Right lobe of liver (tissue), 4 donors: ENCODE data around the gene POTEH.
"Not testable (repeated sequence)": the region's sequence is repeated elsewhere in the genome, so short reads cannot be mapped to it uniquely, and the experiment has no call there.

Experiments used
- CTCF ChIP-seq, 4 donors: fragments of 200-600 bp in 3 of 4; fragments of 450-650 bp in 1 of 4; IDR thresholded peaks; one replicate each; pipeline versions ENCODE4 v1.5.1 to v1.8.0; 2016 to 2022; ENCODE audit warnings: antibody characterized with exemption in 4 of 4, mild to moderate bottlenecking in 2 of 4
- POLR2A ChIP-seq: fragments of 450-650 bp; IDR thresholded peaks from one replicate; pipeline ENCODE4 v1.6.1; 2017; ENCODE audit warnings: antibody characterized with exemption, mild to moderate bottlenecking
- donor health status: DM: no; HTN: no; CAD: no.
- donor health status: DM: no; HTN: no; CAD: no.
- donor health status: DM: no; HTN: yes; CAD: no.

- TF ChIP-seq CTCF (IDR thresholded peaks at IDR 0.05); POLR2A: not testable (repeated sequence)
Measured at GRCh38 chr22:15642288-15642861, 47.5 kb upstream of the POTEH start.
